Ishikawa (cell line): Measurements from ENCODE around the gene XAB2.
A peak's percentile ranks its signal among the peaks of the same experiment; 100 is the strongest.

Source experiments
- CREB1 ChIP-seq: IDR thresholded peaks from 2 replicates; pipeline ENCODE4 v1.6.1; 2012; ENCODE audit warnings: low read depth
- EP300 ChIP-seq: IDR thresholded peaks from 2 replicates; pipeline ENCODE4 v1.6.1; 2012; ENCODE audit warnings: borderline replicate concordance

DNA sequence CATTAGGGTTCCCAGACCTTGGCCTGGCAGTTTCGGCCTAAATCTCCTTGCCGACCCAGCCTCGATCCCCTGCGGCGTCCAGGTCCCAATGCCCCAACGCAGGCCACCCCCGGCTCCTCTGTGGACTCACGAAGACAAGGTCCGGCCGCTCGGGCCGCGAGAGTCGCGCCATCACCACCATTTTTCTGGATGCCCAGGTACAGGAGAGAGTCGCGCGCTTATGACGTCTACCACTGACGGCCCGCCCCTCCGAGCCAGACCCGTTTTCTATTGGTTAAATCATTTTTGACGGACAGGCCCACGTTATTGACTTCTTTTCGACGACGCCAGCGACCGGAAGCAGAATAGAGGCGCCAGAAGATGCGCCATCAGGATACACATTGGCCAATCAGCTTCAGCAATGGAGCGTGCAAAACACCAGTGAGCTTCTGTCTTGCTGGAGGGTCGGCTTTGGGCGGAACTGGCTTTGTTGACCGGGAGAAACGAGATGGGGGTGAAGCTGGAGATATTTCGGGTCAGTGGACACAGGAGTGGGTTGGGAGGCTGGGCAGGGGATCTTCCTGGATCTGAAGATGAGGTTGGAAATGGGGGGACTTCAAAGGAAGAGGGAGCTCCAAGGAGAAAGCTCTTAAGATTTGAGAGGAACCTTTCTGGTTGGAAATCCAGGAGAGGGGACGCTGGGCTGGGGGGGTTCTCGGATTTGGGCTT is at the start of gene XAB2, which contains the start of gene PET100:
- TF ChIP-seq CREB1 (peak; percentile 98), EP300 (no peak)
